Hindlimb muscle (tissue), 1 donor: Measurements from ENCODE around the gene NSA2. TPM values are rescaled to one million over a fixed set of nuclear protein-coding genes. Genes with fewer than 3 reads are reported as not detected.
"Not testable (repeated sequence)": the region's sequence is repeated elsewhere in the genome, so short reads cannot be mapped to it uniquely, and the experiment has no call there.

ENCODE experiments used
- DNase-seq: peaks from one replicate; pipeline ENCODE4 v3.0.0-alpha.2; 2013
- polyA plus RNA-seq: library from polyadenylated mRNA; unstranded; fragments of 120-200 nt; gene quantifications from one replicate; pipeline ENCODE4 v1.2.1, GENCODE V29; 2013; ENCODE audit not compliant: insufficient read length

The NSA2 gene
- 236 TPM for polyA plus RNA-seq

GRCh38 chr5:74766849-74767578 lies at the start of gene NSA2, which contains the start of gene GFM2:
NSA2 (plus strand) TSS chr5:74767249; CDS start chr5:74767361, 112 bp downstream.
GFM2 (minus strand) TSS chr5:74767117; CDS start chr5:74763742, 3,375 bp downstream.
- DNase-seq, result peak; percentile 92

DNA sequence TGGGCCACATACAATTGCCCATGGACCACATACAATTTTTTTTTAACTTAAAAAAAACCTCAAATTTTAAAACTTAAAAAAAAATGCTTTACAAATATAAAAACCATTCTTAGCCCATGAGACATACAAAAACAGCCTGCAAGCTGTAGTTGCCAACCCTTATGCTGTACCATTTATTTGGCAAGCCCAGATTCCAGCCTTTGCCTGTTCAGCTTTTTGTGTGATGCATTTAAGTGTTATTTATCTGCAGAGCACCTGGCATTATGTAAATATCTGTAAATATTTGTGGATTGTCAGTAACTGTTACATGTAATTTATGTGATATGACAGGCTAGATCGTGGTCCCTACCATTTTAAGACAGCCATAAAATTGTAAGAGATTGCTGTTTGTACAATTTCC lies 49.5 kb upstream of the NSA2 start:
- DNase-seq, result no peak

- DNase-seq, result no peak
Observed at GRCh38 chr5:74722271-74722670, 44.8 kb upstream of the NSA2 start.

DNA sequence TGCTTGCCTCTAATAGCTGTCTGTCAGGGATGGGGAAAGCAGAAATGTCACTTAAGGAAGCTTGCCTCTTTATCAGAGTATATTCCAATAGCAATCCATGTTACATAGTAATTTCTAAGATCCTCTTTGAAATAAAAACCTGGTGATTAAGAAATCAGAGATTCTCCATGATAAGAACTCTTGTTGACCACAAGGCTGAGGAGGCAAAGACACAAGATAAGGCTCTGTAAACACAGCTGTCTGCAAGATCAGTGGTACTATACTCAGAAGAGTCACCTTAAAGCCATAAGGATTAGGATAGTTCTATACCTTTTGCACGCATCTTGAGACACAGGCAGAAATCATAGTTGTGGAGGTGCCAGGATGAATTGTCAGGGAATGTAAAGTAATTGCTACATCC lies 41.7 kb upstream of the NSA2 start:
- no peak for DNase-seq

- no peak for DNase-seq
Observed at GRCh38 chr5:74736759-74737158, 30.3 kb upstream of the NSA2 start.

- DNase-seq, result no peak
Observed at GRCh38 chr5:74738406-74738805, 28.6 kb upstream of the NSA2 start.

- not testable (repeated sequence) for DNase-seq
Observed at GRCh38 chr5:74748742-74749141, 18.3 kb upstream of the NSA2 start.

DNA sequence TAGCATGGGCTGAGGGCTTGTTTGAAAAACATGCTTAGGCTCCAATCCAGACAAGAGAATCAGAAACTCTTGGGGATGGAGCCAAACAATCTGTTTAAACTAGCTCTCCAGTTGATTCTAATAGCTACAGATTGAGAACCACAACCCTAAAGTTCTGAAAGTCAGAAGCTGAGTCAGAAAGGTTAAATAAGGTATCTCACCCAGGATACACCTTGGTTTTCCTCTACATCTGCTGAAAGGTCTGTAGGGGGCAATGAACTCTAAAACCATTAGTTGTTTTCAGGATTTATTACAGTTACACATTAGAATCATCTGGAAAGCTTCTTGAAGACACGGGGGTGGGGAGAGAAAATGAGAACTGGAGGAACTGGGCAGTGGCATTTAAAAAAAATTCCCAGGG lies 5.8 kb upstream of the NSA2 start:
- no peak for DNase-seq

GRCh38 chr5:74762599-74762998 lies 4.5 kb upstream of the NSA2 start:
- DNase-seq, result no peak

DNA sequence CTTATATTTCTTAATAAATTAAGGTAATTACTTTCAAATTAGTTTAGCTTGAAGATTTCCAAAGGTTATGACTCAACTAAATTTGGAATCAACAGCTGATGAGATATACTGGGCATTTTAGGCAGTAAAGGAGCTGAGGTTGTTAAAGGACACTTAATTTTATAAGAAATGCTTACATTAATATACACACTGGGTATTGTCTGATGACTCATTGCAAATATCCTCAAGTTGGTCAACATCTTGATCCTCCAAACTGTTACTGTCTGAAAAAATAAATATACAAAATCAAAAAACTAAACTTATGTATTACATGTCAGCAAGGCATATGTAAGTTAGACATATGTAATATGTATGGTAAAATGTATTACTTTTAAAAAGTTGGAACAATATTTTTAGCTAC lies 3.5 kb upstream of the NSA2 start:
- no peak for DNase-seq

GRCh38 chr5:74765201-74765600 lies 1.8 kb upstream of the NSA2 start:
- no peak for DNase-seq

- DNase-seq, result no peak
Observed at GRCh38 chr5:74765929-74766328, 1.1 kb upstream of the NSA2 start.

- DNase-seq, result no peak
Observed at GRCh38 chr5:74766418-74766848, 616 bp upstream of the NSA2 start.

GRCh38 chr5:74767579-74767913 lies 497 bp downstream of the NSA2 start:
- DNase-seq, result peak; percentile 6

GRCh38 chr5:74772359-74772758 lies 5.3 kb downstream of the NSA2 start:
- DNase-seq, result no peak

GRCh38 chr5:74778609-74779008 lies 11.6 kb downstream of the NSA2 start:
- no peak for DNase-seq

GRCh38 chr5:74786851-74787250 lies 19.8 kb downstream of the NSA2 start:
- no peak for DNase-seq

DNA sequence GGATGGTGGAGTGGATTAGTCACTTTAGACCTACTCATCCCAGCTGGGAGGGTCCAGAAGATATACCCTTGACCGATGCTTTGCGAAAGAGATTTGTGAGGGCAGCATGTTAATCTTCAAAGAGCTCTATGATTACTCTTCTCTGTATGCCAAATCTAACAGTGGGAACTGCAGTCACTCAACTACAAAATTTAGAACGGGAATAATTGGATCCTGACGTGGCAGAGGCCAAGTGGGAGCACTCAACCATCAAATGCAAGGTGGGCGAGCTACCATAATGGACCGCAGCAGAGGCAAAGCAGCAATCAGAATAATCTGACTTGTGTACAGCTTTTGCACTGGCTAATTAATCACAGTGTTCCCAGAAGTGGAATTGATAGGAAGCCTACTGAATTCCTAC lies 20.4 kb downstream of the NSA2 start:
- no peak for DNase-seq

- DNase-seq, result not testable (repeated sequence)
Observed at GRCh38 chr5:74791669-74792068, 24.6 kb downstream of the NSA2 start.

DNA sequence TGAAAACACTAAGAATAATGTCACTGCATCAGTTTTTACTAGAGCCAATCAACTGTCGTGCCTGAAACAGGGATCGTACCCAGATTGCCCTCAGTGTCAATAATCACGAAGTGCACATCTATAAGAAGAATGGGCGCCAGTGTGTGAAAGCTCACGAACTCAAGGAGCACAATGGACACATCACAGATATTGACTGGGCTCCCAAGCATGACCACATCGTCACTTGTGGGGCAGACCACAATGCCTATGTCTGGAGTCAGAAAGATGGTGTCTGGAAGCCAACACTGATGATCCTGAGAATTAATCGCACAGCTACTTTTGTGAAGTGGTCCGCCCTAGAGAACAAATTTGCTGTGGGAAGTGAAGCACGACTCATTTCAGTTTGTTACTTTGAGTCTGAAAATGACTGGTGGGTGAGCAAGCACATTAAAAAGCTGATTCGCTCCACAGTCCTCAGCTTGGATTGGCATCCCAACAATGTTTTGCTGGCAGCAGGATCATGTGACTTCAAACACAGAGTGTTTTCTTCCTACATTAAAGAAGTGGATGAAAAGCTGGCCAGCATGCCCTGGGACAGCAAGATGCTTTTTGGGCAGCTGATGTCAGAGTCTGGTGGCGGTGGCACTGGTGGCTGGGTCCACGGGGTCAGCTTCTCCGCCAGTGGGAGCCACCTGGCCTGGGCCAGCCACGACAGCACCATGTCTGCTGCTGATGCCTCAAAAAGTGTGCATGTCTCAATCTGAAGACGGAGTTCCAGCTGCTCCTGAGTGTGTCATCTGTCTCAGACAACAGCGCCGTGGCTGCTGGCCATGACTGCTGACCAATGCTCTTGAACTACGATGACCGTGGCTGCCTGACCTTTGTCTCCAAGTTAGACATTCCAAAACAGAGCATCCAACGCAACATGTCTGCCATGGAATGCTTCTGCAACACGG lies 32.2 kb downstream of the NSA2 start:
- no peak for DNase-seq

GRCh38 chr5:74801197-74801596 lies 34.1 kb downstream of the NSA2 start:
- no peak for DNase-seq

GRCh38 chr5:74801941-74802340 lies 34.9 kb downstream of the NSA2 start:
- no peak for DNase-seq

GRCh38 chr5:74810915-74811314 lies 43.9 kb downstream of the NSA2 start:
- DNase-seq, result no peak

DNA sequence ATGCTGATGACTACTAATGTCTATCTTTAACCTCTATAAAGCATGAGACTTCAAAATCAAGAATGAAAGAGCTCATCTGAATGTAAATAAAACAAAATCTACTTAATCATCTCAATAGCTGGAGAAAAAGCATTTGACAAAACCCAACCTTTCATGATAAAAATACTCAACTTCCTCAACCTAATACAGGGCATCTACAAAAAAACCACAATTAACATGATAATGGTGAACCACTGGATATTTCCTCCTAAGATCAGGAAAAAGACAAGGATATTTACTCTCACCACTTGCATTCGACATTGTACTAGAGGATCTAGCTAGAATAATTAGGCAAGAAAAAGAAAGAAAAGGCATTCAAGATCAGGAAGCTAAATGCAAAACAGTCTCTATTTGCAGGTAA lies 49.8 kb downstream of the NSA2 start:
- DNase-seq, result no peak
